ENCODE results near the gene SH3GL1.

The SH3GL1 gene

DNA sequence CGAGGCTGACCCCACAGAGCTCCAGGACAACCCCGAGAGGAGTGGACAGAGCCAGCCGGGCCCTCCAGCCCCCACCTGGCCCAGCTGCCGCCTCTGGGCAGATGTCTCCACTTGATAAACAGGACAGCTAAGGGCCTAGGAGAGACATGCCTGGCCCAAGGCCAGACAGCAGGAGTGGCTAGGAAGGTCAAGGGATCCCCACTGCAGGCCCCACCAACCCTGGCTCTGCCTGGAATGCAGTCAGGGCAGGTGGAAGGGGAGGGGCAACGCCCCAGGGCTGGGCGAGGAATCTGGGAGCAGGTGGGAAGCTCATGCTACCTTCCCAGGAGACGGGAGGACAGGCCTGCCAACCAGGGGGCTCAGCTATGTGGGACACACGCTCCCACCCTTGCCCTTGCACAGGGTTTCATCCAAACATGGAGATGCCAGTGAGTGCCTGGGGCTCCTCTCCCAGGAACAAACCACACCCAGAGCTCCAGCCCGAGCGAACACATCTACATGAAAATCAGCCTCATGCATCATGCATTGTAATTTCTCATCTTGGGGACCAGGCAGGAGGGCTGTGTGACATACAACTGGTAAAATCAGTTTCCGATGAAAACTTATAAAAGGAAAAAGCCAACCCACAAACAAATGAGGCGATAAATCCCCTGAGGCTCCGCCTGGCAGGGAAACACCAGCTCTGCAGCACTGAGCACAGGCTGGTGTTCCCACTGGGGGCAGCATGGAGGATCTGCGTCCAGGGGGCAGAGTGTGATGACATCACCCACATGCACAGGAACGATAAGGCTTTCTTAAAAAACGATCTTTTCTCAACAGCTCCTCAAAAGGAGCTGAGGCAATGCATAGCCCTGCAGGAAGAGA, 25.0 kb downstream of the SH3GL1 start:
- DNase-seq (ENCODE audit: low spot score) = no peak

DNA sequence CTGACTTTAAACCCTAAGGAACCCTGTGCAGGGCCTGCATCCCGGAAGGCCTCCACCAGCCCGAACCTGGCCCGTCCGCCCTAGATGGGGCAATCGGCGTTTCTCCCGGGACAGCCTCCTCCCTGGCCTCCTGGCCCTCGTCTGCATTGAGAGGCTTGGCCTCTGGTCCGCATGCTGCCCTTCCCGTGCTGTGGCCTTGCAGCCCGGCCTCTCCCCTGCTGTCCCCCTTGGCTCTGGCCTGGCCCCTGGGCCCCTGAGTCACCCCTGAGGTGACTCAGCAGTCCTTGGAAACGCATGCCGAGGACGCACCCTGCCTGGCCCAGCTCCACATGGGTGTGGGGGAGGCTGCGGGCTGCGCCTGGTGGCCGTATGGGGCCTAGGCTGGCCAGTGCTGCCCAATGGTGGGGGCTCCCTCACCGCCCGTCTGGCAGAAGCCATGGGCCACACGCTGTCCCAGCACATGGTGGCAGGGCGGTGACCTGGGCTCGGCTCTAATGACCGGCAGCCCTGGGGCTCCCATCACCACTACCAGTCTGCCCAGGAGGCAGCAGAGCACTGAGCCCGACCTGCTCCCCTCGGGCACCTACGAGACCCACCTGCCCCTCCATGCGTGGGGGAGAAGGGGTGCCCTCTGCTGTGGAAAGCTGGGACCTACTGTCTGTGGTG, 25.7 kb downstream of the SH3GL1 start:
- DNase-seq (ENCODE audit: low spot score) = no peak

DNA sequence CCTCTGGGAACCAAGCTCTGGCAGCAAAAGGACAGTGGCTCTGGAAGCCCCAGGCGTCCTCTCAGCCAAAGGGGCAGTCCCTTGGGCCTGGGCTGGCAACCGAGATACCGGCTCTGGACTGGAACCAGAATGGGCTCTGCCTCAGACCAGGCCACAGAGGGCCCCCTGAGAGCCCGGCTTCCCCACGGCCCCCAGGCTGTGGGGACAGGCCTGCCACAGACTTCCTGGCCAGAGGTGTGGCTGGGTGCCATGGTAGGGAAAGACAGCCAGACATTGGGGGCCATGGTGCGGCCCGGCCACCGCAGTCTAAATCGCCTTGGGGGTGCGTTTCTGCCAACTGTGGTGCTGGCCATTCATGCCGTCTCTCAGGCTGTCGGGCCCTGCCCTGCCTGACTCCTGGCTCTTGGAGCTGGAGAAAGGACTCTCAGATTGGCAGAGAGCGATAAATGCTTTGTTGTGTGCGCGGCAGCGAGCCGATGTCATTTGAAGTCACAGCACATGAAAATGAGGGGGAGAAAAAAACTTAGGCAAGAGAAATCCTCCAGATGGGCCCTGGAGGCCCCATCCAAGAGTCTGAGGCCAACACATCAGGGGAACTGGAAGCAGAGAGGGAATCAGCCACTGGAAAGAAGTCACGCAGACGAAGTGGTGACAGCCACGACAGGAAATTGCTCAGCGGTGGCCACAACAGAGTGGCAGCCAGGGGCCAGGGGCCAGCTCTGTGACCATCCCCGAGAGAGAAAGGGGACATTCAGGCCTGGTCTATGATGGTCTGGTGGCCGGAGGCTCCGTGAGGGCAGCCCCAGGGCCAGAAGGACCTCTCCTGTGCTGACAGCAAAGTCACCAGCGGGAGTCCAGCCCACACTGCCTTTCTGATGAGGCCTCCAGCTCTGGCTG, 26.5 kb downstream of the SH3GL1 start:
- DNase-seq (ENCODE audit: low spot score) = peak; percentile 93

DNA sequence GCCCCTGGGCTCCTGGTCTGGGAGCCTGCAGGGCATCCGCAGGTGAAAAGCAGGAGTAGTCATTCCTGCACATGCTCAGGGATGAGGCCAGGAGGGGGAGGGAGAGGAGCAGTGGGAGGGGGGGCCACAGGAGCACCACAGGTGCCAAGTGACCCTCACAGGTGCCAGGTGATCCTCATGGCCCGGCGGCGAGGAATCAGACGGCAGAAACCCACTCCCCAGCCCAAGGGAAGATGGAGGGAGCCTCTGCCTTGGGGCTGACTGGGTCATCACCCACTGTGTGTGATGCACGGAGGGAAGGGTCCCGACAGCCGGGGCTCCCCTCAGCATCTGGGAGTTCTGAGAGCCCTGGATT, 27.4 kb downstream of the SH3GL1 start:
- DNase-seq (ENCODE audit: low spot score) = no peak

DNA sequence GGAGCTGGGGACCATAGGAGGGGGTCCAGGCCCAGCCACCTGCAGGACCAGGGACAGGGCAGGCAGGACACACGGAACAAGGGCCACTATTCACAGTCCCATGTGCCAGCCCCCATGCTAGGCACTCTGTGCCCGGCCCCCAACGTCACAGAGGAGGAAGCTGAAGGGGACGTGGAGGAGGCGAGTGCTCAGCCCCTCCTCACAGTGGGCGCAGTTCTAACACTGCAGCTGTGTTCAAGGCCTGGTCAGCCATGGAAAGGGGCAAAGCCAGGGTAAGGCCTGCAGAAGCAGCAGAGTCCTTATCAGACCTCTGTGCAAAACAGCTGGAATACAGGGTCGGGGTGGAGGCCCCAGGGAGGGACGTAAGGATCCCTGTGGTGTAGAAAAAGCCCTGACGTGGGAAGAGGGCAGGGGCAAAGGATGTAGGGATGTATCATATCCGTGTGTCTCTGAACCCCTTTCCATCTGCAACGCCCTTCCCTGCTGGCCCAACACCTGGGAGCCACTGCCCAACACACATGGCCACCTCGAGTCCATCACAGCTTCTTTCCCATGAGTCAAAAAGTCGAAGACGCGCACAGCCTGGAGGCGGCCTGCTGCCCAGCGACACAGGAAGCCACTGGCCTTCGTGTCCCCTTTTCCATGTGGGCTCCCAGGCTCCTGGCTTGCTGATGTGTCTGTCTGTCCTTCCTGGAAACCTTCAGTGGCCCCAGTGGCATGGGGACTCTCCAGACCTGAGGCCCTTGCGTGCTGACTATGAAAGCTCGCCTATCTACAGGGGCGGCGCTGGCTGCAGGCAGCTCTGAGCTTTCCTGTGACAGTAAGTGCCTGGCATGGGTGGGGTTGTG, 28.0 kb downstream of the SH3GL1 start:
- DNase-seq (ENCODE audit: low spot score) = no peak

DNA sequence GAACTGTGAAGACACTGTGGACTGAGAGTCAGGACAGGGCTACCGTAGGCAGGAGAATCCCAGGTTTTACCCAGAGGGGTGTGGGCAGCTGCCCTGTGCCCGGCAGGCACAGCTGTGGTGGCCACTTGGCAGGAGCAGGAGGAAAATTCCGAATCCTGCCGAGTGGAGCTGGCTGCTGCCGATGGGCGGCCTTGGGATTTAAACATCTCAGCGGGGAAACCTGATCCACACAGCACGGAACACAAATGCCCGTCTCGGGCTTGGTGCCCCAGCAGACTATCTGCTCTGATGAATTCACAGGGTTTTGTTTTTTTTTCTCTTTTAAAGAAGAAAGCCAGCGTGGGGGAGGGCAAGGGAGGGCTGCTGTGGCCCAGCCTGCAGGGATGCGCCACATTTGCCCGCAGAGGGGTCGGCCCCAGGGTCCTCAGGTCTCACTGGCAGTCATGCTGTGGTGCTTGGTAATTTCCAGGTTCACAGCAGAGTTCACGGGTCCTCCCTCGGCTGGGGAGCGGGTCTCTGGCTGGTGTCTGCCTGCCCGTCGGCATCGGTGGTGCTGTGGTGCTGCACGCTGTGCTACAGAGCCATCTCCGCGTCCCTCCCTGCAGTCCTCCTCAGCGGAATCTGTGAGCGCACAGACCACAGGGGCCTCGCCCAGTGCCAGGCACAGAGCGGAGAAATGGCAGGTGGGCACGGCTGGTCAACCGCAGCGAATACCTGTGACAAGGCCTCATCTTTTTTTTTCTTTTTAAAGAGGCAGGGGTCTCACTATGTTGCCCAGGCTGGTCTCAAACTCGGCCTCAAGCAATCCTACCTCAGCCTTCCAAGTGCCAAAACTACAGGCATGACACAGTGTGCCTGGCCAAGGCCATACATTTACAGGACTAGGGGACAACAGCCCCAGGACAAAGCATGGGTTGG, 28.8 kb downstream of the SH3GL1 start:
- no peak for DNase-seq (ENCODE audit: low spot score)

DNA sequence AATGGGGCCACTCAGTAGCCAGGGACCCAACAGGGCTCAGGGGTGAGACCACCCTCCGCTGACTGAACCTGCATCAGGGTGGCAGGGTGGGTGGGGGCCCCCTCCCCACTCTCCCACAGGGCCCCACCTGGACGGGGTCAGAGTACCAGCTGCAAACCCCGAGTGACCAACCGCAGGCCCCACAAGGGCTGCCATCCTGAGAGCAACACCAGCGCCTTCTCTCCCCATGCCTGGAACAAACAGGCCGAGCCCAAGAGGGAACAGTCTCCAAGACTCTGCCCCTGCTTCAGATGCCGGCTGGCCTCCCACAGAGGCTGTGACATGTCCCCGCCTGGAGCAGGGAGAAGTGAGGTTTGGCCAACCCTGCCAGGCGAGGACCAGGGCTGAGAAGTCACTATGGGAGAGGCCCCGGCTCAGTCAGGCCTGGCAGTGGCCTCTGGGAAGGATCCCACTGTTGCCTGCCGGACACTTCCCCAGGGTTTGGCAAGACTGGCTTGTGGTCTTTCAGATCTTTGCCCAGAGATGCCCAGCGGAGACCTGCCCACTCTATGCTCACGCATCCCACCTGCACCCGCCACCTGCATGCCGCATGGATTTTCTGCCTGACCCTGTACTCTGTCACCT, 29.8 kb downstream of the SH3GL1 start:
- DNase-seq (ENCODE audit: low spot score) = no peak

DNA sequence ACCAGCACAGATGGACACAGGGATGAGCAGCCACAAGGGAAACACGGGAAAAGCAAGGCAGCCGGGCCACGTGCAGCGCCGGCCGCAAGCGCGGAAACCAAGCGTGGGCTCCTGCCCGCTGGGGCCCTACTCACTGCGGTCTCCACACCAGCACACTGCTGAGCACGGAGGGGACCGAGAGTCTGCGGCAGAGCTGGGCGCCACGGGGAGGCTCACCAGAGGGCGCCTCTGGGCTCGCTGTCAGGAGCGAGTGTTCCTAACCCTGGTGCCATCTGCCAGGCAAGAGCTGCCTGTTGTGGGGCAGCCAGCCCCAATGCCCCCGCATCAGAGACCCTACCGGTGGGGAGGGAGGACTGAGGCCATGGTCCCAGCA, 30.5 kb downstream of the SH3GL1 start:
- peak; percentile 67 for DNase-seq (ENCODE audit: low spot score)

DNA sequence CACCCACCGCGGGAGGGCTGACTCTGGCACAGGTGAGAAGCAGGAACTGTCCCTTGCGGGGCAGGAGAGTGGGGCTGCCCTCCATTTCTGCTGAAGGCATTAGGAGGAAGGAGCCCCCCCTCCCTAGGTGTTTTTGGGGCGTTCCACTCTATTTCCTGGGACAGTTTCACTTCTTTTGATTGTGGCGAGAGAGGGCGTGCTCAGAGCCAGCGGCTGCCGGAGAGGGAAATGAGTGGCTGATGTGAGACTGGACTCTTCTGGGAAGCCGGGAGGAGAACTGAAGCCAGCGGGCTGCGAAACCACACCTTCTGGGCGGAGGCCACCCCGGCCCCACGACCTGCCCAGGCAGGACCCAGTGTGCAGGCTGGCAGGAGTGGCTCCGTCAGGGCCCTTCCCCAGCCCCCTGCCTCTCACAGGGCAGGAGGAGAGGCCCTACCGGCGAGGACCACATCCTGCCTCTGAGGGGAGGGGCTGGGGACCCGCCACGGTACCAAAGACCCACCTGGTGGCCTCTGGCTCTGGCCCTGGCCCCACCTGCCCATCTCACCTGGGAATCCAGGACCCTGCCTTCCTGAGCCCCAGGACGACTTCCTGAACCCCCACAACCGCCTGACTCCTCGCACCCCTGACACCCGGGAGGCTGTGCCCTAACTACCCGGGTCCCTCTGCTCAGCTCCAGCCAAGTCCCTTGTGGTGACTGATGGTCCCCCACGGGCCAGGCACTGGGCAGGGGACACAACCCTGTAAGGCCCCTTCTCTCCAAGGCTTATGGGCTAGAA, 31.0 kb downstream of the SH3GL1 start:
- peak; percentile 55 for DNase-seq (ENCODE audit: low spot score)

DNA sequence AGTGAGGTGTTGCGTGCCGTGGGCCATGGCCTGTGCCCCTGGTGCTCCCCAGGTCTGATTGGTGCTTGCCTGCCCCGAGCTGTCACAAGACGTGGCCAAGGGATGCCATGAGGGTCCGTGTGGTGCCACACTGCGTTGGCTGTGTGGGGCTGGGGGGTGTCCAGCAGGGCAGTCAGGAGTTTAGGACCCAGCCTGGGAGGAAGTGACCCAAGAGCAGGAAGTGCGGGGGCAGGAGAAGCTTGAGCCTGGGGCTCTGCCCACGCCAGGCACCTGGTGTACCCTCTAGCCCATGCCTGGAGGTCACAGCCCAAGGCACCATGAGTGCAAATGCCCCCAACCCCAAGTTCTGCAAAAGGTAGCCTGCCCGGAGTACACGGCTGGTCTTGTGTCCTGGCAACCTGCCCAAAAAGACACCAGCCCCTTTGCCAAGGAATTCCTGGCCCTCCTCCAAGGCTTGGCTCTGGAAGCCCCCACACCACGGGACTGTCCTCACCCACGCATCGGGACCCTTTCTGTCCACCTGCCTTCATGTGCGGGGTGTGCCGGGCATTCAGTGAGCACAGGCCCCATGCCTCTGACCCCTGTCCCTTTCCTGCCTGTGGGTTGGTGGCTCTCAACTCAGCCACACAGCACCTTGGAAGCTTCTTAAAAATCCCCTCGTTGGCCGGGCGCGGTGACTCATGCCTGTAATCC, 32.1 kb downstream of the SH3GL1 start:
- DNase-seq (ENCODE audit: low spot score) = no peak

DNA sequence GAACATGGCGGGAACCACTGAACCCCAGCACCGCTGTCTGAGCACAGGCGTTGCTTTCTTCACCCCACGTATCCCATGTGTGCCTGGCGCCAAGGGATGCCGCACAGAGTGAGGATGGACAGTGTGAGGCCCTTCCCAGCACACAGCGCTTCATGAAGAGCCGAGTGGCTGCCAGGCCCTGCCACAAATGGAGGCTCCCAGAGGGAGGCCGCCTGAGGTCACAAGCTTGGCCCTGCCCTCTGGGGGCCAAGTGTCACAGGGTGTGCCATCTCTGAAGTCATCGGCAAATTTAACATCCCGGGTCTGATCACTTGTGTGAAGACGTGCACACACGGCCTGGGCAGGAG, 32.6 kb downstream of the SH3GL1 start:
- DNase-seq (ENCODE audit: low spot score) = no peak

DNA sequence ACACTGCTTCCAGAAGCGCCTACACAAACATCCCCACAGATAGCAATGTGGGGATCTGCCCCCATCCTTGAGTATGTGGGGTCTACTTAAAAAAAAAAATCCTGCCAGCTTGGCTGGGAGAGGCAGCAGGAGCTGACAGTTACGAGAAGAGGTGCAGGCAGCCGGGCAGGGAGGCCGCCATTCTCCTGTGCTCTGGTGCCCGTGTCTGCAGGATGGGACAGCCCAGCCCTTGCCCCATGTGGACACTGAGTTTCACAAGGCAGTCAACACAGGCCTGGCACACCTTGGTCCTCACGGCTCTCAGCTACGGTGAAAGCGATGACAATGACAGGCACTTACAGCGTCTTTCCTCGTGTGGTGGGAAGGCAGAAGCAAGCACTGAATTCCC, 33.0 kb downstream of the SH3GL1 start:
- DNase-seq (ENCODE audit: low spot score) = no peak

DNA sequence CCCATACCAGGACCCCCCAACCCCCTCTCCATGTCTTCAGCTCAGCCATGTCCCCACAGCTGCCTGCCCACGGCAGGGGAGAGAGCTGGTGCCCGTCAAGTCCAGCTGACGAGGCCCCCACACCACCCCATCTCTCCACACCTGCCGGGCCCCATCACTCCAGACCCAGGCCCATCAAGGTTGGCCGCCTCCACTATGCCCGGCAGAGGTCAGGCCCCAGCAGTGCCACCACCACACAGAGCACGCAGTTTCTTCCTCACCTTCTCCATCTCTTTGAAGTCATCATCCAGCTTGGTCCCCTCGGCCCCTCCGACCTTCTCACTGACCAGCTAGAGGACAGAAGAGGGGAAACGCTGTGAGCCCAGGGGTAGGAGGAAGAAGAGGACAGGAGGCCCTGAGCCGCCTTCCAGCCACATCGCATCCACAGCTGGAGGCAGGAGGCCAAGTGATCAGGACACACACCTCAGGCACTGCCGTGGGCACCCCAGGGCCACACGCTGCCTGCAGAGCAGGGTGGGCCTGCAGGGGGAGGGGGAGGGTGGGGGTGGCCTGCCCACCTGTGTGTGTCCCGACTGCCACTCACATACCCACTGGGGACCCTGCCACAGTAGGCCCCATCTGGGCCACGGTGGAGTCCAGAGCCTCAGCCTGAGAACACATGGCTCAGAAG, 33.5 kb downstream of the SH3GL1 start:
- no peak for DNase-seq (ENCODE audit: low spot score)

DNA sequence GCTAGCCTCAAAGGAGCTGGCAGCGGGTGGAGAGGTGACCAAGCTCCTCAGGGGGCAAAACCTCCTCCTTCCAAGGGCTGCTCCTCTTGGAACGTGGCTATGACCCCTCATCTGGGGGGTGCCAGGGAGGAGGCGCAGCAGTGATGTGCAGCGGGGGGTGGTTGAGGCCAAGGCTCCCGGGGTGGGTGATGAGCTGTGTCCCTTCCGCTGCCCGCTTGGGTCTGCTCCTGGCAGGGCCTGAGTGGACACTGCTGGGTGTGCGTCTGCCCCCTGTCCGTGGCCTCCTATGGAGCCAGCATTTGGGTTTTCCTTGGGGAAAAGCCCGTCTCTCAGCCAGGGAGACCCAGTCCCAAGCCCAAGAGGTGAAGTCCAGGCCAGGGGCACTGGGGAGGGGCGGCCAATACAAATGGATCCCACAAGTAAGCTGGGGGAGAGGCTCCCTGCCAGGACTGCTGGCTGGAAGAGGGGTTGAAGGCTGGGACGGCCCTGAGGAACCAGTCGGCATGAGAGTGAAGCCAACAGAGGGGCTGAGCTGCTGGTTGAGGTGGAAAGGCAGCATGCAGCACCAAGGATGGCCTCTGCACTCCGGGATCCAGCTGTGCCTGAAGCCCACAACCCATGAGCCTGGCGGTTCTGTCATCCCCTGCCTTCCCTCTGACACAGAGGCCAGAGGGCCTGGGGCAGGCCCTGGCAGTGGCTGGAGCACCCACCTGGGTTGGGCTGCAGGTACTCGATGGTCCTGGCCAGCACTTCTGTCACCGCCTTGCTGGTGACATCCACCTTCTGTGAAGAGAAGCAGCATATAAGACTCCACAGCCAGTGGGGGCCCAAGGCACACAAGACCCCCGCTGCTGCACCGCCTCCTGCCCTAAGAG, 34.3 kb downstream of the SH3GL1 start:
- DNase-seq (ENCODE audit: low spot score) = no peak

DNA sequence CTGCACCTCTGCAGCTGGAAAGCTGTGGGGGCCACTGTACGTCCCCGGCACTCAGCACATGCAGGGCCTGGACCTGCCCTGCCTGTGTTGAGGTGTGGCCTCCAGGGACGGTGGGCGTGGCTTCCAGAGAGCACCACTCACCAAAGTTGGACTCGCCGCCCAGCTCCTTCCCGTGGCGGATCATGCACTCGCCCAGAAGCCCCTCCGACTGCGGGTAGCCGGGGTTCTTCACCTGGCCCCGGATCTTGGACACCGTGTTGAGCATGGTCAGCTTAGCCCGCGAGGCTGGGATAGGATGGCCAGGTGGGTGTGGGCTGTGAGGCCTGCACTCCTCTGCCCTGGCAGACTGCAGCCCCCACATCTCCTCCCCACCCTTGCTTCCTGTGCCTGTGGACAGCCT, 35.0 kb downstream of the SH3GL1 start:
- no peak for DNase-seq (ENCODE audit: low spot score)

DNA sequence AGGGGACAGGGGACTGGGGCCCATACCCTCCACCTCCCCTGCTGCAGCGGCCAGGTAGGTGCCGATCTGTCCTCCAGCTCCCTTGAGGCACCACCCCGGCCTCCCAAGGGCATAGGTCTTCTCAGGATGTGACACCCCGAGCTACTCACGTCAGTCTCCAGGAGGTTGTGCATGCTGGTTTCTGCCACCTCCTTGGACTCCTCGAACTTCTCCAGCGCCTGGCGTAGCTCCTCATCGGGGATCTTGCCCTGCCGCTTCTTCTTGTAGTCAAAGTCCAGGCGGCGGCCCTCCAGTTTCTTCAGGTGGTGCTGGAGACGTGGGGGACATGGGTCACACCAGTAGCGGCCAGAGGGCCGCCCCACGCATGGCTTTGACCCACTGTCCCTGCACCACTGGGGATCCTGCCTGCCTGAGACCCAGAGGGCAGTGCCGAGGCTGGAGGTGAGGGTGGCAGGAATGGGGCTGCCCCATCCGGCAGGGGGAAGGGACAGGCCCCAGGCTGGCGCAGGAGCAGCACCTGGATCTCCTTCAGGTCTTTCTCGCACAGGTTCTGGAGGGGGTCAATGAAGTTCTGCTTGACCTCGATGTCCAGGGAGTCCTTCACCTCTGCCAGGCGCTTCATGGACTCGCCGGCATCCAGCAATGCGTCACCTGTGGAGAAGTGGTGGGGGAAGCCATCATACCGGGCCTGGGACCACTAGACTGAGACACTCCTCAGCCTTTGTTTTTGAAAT, 36.6 kb downstream of the SH3GL1 start:
- no peak for DNase-seq (ENCODE audit: low spot score)

Measured in pons (tissue), 1 donor.